NCI-H128 (cell line): ENCODE data around the gene UBE2E1.
"Not testable (repeated sequence)": the region's sequence is repeated elsewhere in the genome, so short reads cannot be mapped to it uniquely, and the experiment has no call there.

Experiments
- DNase-seq: peaks from one replicate; lab custom pipeline; 2025; ENCODE audit not compliant: unreplicated experiment; lab: John Stamatoyannopoulos, UW

Gene UBE2E1

DNA sequence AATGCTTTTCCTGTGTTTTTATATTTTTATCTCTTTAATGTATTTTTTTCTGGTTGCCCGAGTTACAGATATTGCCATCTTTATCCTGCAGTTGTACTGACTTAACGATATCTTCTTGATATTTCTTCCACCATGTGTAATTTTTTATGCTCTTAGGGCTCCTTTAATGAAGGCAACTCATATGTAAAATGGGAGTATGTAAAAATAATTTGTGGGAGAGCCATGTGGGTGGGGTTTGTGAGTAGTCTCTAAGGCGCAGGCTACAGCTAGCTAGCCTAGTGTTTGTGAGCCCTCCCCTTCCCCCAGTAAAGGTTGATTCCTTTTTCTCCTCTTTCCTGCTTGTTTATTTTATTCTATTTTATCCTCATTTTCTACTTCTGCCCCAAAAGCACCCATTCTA, 38.1 kb downstream of the UBE2E1 start:
- no peak for DNase-seq

DNA sequence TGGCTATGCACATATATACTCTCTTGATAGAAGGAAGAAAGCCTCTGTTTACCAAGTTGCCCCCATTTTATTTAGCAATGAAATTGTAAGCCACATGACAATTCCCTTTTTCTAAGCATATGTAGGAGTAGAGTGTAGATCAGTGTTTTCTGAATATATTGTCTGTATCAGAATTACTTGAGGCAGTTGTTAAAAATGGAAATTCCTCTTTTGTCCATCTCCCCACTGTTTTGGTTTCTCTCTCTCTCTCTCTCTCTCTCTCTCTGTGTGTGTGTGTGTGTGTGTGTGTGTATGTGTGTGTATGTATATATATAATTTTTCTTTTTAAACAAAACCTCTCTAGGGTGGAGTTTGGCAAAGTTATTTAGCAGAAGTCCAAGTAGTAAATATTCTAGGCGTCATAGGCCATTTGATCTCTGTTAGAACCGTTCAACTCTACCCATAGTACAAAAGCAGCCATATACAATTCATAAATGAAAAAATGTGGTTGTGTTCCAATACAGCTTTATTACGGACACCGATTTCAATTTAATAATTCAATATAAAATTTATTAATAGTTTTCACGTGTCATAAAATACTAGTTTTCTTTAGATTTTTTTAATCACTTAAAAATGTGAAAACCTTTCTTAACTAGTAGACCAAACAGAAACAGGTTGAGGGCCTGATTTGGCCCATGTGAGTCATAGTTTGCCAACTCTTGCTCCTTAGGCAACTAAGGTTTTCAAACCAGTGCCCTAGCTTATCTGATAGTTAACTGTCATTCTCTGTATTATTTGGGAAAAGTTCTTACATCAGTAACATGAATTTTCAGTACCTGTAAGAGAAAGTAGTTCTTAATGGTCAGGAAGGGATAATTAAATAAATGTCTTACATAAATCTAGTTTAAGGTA, 39.8 kb downstream of the UBE2E1 start:
- DNase-seq = no peak

DNA sequence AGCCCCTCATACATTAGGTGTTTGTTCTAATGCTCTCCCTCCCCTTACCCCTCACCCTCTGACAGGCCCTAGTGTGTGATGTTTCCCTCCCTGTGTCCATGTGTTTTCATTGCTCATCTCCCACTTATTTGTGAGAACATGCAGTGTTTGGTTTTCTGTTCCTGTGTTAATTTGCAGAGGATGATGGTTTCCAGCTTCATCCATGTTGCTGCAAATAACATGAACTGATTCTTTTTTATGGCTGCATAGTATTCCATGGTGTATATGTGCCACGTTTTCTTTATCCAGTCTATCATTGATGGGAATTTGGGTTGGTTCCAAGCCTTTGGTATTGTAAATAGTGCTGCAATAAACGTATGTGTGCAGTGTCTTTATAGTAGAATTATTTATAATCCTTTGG, 43.7 kb downstream of the UBE2E1 start:
- not testable (repeated sequence) for DNase-seq

DNA sequence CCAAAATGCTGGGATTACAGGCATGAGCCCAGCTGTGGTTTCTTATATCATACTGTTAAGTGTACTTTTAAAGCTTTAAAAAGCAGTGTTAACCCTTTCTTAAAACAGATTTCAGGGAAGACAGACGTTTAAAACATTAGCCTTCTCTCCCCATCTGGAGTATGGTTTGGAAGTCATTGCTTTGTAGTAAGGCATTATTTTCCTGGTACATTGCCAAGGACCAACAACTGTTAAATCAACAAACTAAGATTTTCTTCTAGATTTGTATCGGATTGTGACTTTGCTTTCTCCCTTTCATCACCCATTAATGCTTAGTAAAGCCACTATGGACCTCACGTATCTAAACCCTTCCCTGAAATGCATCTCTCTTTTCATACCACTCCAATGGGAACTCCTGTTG, 50.5 kb downstream of the UBE2E1 start:
- no peak for DNase-seq

DNA sequence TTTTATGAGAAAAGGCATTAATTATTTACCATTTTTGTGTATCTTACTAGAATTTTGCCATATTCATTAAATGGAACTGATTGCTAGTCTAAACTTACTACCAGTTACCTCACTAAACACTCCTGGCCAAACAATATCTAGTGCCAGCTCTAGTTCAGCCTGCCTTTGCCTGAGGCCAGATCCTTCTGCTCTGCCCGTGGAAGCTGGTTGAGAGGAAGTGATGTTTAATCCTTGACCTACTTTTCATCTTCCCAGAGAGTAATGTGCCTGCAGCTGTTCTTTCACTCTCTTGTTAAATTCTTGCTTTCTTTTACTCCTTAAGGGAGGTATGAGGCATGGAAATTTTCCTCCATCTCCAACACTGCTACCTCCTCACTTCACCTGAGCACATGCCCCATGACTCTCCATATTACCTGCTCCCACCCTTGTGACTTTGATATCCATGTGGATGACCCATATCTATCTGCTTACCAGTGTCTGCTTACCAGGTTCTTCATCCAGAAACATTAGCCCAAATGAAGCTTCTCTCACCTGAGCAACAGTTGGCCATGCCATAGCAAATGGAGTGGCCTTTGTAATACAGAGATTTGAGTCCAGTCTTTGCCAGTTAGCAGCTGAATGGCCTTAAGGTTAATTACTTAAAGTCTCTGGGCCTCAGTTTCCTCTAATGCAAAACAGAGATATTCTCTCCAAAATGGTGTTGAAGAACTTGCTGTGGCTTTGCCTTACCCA, 53.4 kb downstream of the UBE2E1 start:
- no peak for DNase-seq

DNA sequence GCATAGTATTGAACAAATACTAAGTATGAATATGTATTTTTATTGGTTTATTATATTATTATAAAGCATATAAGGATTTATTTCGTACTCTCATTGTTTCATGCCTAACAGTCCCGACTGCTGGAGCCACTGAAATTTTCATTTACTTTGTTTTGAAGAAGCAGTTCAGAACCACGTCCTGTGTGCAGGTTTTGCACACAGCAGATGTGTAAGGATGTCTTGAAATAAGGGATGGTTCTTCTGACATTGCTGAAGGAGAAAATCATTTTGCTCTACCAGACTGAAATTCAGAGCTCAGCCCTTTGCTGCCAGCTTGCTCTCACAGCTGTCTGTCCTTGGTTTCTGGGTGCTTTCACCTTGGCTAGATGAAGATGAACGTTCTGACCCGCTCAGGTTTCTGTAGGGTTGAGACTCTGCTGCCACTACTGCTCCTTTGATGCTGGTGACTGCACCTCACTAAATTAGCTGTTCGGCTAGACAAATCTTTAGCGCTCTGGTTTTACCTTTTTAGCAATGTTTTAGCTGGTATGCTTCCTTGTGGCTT, 54.2 kb downstream of the UBE2E1 start:
- no peak for DNase-seq

DNA sequence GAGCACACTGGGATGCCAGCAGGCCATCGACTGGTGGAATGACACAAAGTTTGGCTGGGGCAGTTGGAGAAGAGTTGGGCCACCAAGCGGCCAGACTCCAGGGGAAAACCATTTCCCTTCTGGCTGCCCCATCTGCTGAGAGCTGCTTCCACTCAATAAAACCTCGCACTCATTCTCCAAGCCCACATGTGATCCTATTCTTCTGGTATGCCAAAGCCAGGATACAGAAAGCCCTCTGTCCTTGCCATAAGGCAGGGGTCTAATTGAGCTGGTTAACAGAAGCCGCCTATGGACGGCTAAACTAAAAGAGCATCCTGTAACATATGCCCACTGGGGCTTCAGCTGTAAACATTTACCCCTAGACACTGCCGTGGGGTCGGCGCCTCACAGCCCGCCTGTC, 55.9 kb downstream of the UBE2E1 start:
- no peak for DNase-seq

DNA sequence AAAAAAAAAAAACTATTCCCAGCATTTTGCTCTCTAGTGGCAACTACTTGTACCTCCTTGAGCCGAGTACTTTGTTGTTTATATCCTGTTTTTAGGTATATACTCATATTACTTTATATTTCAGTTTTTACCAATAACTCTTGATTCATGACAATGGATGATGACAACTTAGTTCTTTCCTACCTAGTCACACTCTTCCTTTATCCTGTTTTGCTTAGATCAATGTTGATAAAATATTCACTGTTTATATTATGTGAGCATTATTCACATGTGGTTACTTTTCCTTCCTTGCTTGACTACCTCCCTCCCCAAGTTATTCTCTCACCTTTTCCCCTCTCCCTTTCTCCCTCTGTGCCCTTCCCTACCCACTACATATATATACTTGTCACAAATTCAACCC, 57.3 kb downstream of the UBE2E1 start:
- DNase-seq = no peak

DNA sequence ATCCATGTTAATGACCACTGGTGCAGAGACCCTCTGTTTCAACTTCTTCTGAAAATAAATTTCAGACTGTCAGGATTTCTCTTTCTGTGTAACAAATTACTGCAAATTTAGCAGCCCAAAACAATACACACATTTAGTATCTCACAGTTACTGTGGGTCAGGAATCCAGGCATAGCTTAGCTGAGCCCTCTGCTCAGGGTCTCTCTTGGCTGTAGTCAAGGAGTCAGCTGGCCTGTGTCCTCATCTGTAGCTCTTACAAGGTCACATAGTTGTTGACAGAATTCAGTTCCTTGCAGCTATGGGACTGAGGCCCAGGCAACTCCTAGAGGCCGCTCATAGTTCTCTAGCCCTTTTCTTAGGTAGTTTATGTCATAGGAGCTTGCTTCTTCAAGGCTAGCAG, 59.2 kb downstream of the UBE2E1 start:
- no peak for DNase-seq

DNA sequence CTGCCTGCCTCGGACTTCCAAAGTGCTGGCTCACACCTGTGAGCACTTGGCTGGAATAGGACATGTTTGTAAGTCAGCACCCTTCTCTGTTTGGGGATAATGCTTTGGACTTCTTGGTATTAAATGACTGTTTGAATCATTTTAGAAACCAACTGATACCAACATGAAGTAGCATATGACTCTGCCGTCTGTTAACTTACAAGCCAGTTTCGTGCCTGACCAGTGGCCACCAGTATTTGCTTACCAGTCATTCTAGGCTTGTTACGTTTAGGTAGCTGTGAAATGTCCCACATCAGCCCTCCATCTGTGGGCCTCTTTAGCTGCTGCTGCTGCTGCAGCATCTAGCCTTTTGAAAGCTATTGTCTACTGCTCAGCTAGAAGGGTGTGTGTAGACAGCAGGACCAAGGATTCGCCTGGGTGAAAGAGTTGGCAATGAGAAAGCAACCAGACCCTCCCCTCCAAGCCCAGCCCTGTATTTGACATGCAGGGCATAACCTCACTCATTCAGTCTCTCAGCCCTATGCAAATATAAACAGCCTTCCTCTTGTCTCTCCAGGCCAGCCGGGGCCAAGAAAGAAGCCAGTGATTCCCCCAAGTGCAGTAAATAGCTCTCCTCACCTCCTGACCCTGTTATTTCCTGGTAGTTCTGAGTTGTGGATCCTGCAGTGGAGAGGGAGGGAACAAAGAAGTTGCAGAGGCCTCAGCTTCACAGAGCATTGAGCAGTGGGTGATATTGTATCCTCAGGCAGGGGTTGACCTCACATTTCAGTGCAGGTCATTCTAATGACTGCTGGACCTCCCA, 60.0 kb downstream of the UBE2E1 start:
- DNase-seq = no peak

DNA sequence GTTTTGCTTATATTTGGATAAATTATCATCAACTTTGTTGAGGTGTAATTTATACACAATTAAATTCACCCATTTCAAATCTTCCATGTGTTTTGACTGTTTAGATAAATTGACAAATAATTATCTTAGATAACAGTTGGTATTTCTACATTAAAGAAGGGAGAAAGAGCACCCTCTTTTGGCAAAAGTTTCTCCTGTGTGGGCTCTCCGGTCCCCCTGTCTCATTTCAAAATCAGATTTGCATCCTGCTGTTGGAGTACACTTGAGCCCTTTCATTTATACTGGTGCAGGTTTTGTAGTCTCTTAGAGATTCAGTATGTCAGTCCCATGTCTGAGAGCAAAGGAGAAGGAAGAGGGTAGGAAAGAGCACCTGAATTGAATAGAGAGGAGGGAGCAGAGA, 61.6 kb downstream of the UBE2E1 start:
- no peak for DNase-seq

DNA sequence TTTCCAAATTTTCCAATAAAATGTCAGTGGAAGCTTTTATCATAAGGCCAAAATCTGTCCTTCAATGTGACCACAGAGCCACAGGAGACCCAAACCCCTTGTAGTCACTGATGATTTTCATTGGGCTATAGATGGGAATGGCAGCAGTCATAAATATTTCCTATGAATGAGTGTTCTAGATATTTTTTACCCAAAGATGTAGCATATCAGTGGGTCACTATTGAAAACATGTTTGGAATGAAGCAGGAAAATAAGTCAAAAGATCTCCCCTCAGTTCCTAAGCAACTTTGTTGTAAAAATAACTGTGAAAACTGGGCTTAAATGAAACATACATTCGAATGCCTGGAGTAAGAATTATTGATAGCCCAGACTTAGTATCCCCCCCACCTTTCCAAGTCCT, 62.1 kb downstream of the UBE2E1 start:
- no peak for DNase-seq

DNA sequence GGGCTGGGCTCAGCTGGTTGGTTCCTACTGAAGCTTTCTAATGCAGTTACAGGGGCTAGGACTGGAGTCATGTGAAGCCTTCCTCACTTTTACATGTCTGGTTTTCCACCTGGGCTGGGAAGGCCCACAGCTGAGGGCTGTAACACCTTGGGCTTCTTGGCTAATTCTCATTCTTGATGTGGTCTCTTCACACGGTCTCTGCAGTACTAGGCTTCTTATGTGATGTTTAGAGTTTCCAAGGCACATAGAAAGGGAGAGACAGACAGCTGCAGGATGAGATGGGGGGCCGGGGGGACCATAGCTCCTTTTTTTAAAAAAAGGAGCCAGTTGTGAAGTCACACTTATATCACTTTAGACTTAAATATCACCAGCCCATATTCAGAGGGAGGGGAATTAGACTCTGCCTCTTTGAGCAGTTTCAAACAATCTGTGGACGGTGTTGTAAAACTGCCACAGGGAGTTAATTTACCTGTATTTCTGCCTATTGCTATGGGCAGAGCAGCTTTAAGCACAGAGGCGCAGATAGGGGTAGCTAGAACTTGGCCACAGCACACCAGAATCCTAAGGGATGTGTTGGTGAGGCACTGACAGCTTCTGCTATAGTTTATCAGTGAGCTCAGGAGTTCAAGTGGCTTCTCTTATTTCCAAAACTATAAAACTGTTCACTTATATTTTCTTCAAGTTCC, 64.4 kb downstream of the UBE2E1 start:
- DNase-seq = no peak

DNA sequence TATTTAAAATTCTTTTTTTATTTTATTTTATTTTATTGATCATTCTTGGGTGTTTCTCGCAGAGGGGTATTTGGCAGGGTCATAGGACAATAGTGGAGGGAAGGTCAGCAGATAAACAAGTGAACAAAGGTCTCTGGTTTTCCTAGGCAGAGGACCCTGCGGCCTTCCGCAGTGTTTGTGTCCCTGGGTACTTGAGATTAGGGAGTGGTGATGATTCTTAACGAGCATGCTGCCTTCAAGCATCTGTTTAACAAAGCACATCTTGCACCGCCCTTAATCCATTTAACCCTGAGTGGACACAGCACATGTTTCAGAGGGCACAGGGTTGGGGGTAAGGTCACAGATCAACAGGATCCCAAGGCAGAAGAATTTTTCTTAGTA, 64.9 kb downstream of the UBE2E1 start:
- not testable (repeated sequence) for DNase-seq

DNA sequence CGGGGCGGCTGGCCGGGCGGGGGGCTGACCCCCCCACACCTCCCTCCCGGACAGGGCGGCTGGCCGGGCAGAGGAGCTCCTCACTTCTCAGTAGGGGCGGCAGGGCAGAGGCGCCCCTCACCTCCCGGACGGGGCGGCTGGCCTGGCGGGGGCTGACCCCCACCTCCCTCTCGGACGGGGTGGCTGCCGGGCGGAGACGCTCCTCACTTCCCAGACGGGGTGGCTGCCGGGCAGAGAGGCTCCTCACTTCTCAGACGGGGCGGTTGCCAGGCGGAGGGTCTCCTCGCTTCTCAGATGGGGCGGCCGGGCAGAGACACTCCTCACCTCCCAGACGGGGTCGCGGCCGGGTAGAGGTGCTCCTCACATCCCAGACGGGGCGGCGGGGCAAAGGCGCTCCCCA, 65.6 kb downstream of the UBE2E1 start:
- not testable (repeated sequence) for DNase-seq

DNA sequence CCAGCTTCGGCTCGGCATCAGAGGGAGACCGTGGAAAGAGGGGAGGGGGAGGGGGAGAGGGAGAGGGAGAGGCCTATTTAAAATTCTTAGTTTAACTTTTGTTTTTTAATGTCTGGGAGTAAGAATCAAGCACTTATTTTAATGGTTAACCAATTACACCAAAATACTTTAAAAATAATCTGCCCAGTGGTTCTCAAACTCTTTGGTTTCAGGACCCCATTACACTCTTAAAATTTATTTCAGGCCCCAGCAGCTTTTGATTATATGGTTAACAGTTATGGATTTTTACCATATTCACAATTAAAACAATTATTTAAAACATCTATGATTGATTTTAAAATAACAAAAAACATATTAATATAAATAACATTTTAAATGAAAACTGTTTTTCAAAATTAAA, 66.6 kb downstream of the UBE2E1 start:
- no peak for DNase-seq

DNA sequence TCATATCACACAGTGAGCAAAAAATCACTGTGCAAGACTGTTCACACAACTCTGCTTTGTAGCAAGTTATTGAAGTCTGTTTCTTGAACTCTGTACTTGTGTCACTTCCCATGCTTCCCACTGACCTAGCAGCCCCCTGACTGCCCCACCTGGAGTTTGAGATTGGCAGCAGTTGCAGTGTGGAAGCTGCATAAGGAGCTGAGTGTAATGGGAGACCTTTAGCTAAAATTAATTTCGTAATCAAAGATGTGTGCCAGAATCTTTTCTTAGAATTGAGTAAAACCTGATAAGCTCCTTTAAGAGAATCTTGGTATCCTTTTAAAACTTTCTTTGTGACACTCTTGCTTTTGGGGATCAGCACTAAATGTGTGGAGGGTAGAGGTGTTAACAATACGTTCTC, 68.2 kb downstream of the UBE2E1 start:
- no peak for DNase-seq

DNA sequence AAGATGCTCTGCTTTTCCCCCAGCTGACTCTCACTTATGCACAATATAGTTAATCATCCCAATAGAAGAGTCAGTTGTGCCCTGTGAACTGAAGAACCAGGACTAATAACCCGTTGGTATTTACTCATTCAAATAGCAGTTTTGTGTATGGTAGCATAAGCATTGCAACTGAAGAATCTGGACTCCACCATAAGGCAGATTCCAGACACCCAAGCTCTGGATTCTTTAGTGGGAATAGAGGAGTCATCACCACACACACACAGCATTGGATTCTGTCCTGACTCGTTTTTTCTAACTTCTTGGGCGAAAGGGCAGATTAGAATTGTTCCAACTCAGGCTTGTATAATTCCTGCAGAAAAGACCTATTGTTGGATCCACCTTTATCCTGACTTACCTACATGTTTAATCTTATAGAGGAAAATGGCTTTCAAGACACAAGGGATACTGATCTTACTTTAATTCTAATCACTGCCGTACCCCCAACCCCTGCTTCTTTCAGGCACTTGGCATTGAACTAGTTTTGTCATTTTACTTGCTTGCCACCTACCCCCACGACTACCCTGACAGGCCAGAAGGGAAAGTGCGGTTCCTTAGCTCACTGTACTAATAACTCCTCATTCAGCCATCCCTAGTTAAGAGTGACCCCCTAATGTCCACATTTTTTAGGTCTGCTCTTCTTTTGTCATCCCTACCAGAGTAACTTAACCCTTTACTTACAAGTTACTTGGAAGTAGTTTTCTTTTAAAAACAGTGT, 68.8 kb downstream of the UBE2E1 start:
- DNase-seq = no peak

DNA sequence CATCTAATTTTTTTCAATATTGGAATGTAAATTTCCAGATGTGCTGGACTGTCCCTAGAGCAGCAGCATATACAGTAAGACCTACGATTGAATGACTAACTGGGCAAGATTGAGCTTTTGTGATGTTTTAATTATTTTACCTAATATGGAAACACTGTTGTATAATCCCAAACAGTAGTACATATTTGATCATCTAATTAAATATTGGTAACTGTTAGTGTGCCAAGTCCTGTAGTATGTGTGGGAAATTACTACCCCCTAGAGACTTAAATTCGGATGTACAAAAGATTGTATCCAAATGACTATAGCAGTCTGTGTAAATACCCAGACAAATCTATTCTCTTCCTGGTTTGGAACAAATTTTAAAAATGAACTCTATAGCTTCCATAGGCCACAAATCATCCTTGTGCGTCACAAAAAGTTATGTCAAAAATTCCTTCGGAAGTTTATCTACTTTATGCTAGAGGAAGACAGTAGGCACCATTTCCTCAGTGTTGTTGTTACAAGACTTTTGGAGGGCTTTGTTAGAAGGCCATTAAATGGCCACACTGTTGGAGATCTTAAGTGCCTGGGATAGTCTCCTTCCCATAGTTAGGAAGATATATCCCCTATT, 69.5 kb downstream of the UBE2E1 start:
- no peak for DNase-seq

DNA sequence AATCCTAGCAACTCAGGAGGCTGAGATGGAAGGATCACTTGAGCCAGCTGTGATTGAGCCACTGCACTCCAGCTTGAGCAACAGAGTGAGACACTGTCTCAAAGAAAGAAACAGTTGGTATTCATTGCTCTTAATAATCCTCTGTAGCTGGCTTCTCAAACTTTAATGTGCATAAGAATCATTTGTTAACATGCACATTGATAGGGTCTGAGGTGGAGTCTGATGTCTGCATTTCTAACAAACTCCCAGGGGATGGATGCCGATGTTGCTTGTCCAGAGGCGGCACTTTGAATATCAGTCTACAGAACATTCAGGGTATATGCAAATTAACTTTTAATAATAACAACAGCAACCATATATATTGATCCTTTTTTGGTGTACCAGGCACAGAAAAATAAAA, 71.2 kb downstream of the UBE2E1 start:
- DNase-seq = no peak
